Activated CD8-positive, alpha-beta memory T cell treated with anti-CD3 and anti-CD28 coated beads for 36 hours (primary cell): ENCODE measurements around the gene FAM13A. TPM values are rescaled to one million over a fixed set of nuclear protein-coding genes. Genes with fewer than 3 reads are reported as not detected.
"Not testable (repeated sequence)": the region's sequence is repeated elsewhere in the genome, so short reads cannot be mapped to it uniquely, and the experiment has no call there.

ENCODE experiments used
- CTCF ChIA-PET: fragments of 350-600 bp; sonication (Branson Sonifier 250); formaldehyde crosslinking; loops from one replicate; lab custom pipeline; 2021; ENCODE audit warnings: antibody characterized with exemption; lab: Charles Lee
- POLR2A ChIA-PET: fragments of 350-600 bp; sonication (Branson Sonifier 250); formaldehyde crosslinking; loops from one replicate; lab custom pipeline; 2021; ENCODE audit warnings: antibody characterized with exemption; lab: Charles Lee
- total RNA-seq, 2 experiments: library from RNA; stranded (reverse); gene quantifications; one replicate each; pipeline ENCODE4 v1.2.3, GENCODE V29; 2021

Gene FAM13A
- 1 to 10 TPM; 1.4 to 2.6 TPM for total RNA-seq

- CTCF ChIA-PET: no interaction called here
Measured at GRCh38 chr4:89056953-89057398, at the start of gene FAM13A. FAM13A (minus strand) TSS chr4:89057185; CDS start chr4:89056964, 221 bp downstream.

GRCh38 chr4:89105726-89106125 lies 48.7 kb upstream of the FAM13A start:
- POLR2A ChIA-PET: no interaction called here
- CTCF ChIA-PET: no interaction called here

More at GRCh38 chr4:89056953-89057398, at the start of gene FAM13A:
- POLR2A ChIA-PET: no interaction called here

- ChIA-PET POLR2A (no interaction called here), CTCF (no interaction called here)
Measured at GRCh38 chr4:89101256-89102161, 44.5 kb upstream of the FAM13A start.

GRCh38 chr4:89100853-89101252 lies 43.9 kb upstream of the FAM13A start:
- ChIA-PET CTCF (no interaction called here), POLR2A (no interaction called here)

GRCh38 chr4:89099471-89099870 lies 42.5 kb upstream of the FAM13A start:
- POLR2A ChIA-PET: no interaction called here

GRCh38 chr4:89099034-89099433 lies 42.0 kb upstream of the FAM13A start:
- POLR2A ChIA-PET: no interaction called here
- CTCF ChIA-PET: no interaction called here

More at GRCh38 chr4:89099471-89099870, 42.5 kb upstream of the FAM13A start:
- CTCF ChIA-PET: no interaction called here

GRCh38 chr4:89078300-89078699 lies 21.3 kb upstream of the FAM13A start:
- ChIA-PET CTCF (no interaction called here), POLR2A (no interaction called here)

GRCh38 chr4:89077761-89078160 lies 20.8 kb upstream of the FAM13A start:
- POLR2A ChIA-PET: no interaction called here
- CTCF ChIA-PET: no interaction called here

- CTCF ChIA-PET: no interaction called here
- POLR2A ChIA-PET: no interaction called here
Measured at GRCh38 chr4:89072921-89073320, 15.9 kb upstream of the FAM13A start.

- POLR2A ChIA-PET: no interaction called here
- CTCF ChIA-PET: interaction anchor here (0.5 kb wide), 1 partner anchor 715 kb away, joined by 4 read pairs; no protein-coding TSS in a partner anchor
Measured at GRCh38 chr4:89071311-89071710, 14.3 kb upstream of the FAM13A start.

- POLR2A ChIA-PET: no interaction called here
- CTCF ChIA-PET: no interaction called here
Measured at GRCh38 chr4:89070041-89070440, 13.1 kb upstream of the FAM13A start.

- ChIA-PET CTCF (no interaction called here), POLR2A (no interaction called here)
Measured at GRCh38 chr4:89069481-89069880, 12.5 kb upstream of the FAM13A start.

GRCh38 chr4:89067417-89067816 lies 10.4 kb upstream of the FAM13A start:
- CTCF ChIA-PET: no interaction called here
- POLR2A ChIA-PET: no interaction called here

- ChIA-PET CTCF (no interaction called here), POLR2A (no interaction called here)
Measured at GRCh38 chr4:89064848-89065247, 7.9 kb upstream of the FAM13A start.

GRCh38 chr4:89057844-89058243 lies 859 bp upstream of the FAM13A start:
- POLR2A ChIA-PET, CTCF ChIA-PET: not testable (repeated sequence)

- ChIA-PET CTCF (interaction anchor here (0.6 kb wide), 1 partner anchor 25 kb away, joined by 3 read pairs; no protein-coding TSS in a partner anchor), POLR2A (no interaction called here)
Measured at GRCh38 chr4:89056292-89056952, 563 bp downstream of the FAM13A start.

- ChIA-PET POLR2A (no interaction called here), CTCF (interaction anchor here (0.6 to 1.0 kb wide), 3 partner anchors 12 to 55 kb away, joined by 3 to 4 read pairs (median 3); no protein-coding TSS in a partner anchor)
Measured at GRCh38 chr4:89055157-89056080, 1.6 kb downstream of the FAM13A start.

- ChIA-PET CTCF (interaction anchor here (0.7 to 1.0 kb wide), 2 partner anchors 12 to 56 kb away, joined by 3 to 4 read pairs; no protein-coding TSS in a partner anchor), POLR2A (no interaction called here)
Measured at GRCh38 chr4:89054627-89055026, 2.4 kb downstream of the FAM13A start.

- POLR2A ChIA-PET: no interaction called here
- CTCF ChIA-PET: interaction anchor here (1.1 kb wide), 1 partner anchor 26 kb away, joined by 3 read pairs; no protein-coding TSS in a partner anchor
Measured at GRCh38 chr4:89049853-89050252, 7.1 kb downstream of the FAM13A start.
